CD1c-positive myeloid dendritic cell (primary cell): ENCODE data around the gene CCDC74A.
"Not testable (repeated sequence)": the region's sequence is repeated elsewhere in the genome, so short reads cannot be mapped to it uniquely, and the experiment has no call there.

Experiments used
- DNase-seq: peaks from one replicate; pipeline ENCODE4 v3.0.0-alpha.2; 2016; ENCODE audit errors: extremely low spot score

Gene CCDC74A

DNA sequence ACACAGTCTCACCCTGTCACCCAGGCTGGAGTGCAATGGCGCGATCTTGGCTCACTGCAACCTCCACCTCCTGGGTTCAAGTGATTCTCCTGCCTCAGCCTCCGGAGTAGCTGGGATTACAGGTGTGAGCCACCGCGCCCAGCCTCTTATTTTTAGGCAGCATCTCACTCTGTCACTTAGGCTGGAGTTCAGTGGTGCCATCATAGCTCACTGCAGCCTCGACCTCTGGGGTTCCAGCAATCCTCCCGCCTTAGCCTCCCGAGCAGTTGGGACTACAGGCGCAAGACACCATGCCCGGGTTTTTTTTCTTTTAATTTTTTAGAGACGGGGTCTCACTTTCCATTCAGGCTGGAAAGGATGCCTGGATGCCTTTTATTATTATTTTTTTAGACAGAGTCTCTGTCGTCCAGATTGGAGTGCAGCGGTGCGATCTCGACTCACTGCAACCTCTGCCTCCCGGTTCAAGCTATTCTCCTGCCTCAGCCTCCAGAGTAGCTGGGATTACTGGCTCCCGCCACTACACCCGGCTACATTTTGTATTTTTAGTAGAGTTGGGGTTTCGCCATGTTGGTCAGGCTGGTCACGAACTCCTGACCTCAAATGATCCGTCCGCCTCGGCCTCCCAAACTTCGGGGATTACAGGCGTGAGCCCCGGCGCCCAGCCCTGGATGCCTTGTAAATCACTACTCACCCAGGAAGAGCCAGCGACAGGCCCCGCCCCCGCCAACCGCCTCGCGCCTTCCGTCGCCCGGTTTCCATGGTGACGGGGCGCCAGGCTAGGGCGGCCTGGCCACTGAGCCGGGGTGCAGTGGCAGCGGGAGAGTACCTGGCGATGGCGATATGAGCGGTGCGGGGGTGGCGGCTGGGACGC is at the start of gene CCDC74A:
Gene CCDC74A (plus strand): TSS at position 758 of the 871 bp plus-strand sequence. CDS start 83 bp downstream, at position 841.
- peak; percentile 68 for DNase-seq

DNA sequence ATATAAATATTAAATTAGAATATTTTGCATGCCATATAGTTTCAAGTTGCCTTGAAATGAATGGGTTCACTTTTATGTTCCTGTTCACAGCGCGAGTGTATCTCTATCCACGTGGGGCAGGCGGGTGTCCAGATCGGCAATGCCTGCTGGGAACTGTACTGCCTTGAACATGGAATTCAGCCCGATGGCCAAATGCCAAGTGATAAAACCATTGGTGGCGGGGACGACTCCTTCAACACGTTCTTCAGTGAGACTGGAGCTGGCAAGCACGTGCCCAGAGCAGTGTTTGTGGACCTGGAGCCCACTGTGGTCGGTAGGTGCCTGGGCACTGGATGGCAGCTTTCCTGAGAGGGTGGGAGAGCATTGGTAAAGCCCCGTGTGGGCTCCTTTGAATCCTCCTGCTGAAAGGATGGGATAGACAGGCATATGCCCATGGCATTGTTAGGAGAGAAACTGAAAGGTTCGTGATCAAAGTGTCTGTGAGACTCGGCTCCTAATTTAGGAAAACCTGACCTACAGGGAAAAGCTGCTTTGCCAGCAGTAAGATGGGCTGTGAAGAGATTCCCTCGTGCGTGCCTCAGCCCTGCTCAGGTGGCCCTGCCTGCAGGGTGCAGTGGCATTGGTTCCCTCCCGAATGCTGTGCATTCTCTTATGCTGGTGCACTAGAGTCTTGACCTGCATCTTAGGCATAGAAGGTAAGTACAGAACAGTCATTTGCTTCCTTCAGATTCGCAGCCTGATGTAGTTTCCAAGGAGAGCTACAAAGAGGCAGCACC is 49.4 kb upstream of the CCDC74A start:
- not testable (repeated sequence) for DNase-seq

GRCh38 chr2:131478850-131479461 is 48.7 kb upstream of the CCDC74A start:
- DNase-seq, result not testable (repeated sequence)

- DNase-seq, result not testable (repeated sequence)
Observed at GRCh38 chr2:131480351-131480750, 47.3 kb upstream of the CCDC74A start.

DNA sequence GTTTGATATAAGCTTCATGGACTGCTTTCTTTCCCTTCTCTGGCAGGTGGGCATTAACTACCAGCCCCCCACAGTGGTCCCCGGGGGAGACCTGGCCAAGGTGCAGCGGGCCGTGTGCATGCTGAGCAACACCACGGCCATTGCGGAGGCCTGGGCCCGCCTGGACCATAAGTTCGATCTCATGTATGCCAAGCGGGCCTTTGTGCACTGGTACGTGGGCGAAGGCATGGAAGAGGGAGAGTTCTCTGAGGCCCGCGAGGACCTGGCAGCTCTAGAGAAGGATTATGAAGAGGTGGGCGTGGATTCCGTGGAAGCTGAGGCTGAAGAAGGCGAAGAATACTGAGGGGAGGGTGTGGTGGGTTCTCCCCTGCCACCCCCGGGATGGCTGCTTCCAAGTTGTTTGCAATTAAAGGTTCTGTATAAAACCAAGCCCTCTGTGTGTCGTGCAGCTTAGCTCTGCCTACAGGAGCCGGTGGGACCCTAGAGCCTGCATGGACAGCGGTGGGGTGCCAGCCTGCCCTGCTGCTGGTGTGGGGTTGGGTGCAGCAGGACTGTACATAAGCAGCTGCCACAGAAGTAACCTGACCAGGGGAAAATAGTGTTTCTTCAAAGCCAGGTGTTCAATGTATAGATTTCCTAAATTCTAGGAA is 45.1 kb upstream of the CCDC74A start:
- DNase-seq, result not testable (repeated sequence)

DNA sequence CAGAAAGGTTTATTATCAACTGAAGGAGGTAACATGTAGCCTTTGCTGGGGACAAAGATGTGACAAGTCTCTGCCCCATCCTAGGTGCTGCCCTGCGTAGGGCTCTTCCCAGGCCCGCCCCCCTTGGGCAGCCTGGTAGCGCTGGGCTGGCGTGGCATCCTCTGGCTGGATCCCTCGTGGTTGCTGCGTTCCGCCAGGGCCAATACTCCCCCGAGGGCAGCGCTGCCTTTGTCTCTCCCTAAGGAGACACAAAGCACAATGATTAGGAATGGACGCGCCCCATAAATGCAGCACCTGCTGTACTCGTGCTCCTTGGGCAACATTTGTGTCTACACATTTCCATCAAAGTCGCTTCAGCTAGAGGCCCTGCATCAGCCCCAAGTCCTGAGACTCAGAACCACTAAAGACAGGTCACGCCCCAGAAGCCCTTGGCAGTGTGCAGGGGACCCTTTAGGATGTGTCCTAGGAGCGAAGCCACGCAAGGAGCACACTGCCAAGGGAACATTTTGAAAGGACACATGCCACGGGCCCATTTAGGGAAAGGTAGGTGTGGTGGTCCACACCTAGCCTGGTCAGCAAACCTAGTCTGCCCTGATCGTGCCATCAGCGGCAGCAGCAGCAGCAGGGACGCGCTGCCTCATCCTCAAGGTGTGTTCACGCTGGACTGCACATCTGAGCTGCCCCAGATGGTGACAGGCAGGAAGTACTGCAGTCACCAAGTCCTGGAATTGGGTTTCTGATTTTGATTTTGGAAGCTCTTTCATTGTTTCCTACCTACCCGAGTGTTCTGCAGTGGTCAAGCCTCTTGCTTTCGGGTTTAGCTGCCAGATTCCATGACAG is 43.5 kb upstream of the CCDC74A start:
- not testable (repeated sequence) for DNase-seq

GRCh38 chr2:131484906-131485460 is 42.7 kb upstream of the CCDC74A start:
- DNase-seq, result not testable (repeated sequence)

DNA sequence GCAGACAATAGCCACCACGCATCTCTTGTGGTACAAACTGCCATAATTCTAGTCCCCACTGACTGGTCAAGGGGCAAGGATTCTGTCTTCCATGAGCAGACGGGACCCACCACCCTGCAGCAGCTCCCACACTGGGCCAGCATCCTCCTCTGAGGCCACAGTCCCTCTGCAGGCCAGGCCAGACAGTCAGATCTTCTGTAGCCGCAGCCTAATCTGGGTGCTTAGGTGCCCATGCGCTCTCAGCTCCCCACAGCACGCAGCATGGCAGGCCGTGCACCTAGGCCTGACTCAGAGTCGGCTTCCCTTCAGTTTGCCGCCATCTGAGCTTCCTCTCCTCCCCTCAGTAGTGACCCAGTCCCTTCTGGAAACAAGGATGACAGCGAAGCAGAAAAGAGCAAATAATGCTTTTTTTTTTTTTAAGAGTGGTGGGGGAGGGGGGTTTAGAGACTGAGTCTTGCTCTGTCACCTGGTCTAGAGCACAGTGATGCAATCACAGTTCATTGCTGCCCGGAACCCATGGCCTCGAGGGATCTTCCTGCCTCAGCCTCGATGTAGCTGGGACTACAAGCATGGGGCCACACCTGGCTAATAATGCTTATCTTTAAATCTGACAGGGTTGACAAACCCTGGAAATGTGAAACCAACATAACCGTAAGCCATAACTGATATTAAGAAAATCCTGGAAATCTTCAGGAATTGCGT is 41.3 kb upstream of the CCDC74A start:
- not testable (repeated sequence) for DNase-seq

DNA sequence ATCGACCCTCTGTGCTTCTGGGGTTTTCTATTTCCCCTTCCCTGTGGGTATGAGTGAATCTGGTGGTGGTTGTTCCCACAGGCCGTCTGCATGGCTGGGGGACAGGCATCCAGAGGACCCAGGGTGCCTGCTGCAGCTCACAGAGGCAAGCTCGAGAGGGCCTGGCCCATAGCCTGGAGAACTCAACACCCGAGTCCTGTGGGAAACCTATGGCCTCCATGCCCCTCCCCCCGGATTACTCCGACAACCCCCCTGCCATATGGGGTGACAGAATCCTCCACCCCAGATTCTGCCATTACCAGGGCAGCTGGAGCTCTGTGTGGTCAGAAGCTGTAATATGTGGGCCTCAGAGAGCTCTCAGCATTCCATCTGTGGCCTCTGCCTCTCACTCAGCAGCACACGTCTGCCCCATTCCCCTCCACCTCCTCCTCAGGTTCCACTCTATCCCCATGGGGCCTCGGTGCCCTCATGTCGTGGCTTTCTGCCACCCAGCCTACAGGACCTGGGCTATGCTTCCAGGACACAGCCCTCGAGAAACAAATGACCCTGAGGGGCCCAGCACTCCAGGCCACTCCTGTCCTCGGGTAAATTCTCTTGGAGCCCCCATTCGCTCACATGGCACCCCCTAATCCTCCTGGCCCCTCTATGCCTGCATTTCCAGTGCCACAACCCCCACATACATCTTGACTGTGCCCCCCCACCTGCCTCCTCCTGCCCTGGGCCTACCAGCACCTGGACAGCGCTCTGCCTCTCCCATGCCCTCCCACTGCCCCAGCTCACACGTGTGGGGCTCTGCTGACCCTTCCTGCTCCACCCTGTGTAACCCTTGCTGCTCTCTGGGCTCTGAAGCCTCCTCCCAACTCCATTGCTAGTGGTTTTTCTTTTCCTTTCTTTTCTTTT is 39.1 kb upstream of the CCDC74A start:
- no peak for DNase-seq

DNA sequence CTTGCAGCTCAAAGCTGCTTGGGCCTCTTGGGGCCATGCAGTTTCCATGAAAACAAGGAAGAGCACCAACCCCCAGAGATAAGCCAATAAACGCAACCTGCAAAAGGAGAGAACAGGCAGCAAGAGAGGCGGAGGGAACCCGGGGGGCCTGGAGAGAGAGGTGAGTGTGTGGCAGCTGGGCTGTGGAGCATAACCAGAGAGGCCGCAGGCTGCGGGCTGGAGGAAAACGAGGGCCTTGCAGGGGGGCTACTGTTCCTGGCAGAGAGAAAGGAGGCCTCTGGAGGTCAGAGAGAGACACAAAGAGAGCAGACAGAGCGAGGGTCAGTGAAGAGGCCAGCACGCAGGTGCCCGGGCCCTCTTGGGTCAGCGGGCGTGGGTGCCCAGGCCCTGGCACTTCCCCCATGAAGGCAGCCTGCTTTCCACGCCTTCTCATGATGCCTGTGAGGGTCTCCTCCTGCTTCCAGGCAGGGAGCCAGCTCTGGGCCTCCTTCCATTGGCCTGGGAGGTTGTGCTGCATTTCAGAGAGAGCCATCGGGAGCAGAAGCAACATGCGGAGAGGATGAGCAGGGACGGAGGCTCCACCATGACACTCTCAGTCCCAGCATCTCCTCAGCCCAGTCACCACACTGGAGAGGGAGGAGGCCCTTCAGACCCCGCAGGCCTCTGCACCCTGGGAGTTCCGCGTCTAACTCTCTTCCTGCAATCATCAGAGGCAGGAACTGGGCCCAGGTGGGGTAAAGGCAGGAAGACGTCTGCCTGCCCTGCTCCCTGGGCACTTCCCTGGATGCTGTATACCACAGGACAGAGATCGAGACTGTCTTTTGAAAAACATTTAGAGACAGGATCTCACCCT is 36.8 kb upstream of the CCDC74A start:
- DNase-seq, result not testable (repeated sequence)

- DNase-seq, result not testable (repeated sequence)
Observed at GRCh38 chr2:131491469-131491836, 36.2 kb upstream of the CCDC74A start.

DNA sequence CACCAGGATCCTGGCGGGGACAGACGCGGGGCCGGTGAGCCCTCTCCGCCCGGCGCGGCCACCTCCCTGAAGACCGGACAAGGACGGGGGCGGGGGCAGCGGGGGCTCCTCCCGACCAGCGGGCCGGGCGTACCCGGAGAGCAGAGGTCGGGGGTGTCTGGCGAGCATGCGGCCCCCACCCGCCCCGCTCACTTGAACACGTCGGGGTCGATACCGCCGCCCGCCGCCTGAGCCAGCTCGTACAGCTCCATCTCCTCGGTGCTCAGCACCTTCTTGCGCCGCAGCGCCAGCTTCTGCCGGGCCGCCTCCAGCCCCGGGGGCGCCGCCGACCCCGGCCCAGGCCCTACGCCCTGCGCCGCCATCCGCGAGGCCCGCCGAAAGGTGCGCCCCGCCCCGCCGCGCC is 35.7 kb upstream of the CCDC74A start, which contains the start of gene MZT2A:
Gene MZT2A (minus strand): TSS at position 383 of the 403 bp plus-strand sequence. CDS start 21 bp downstream, at position 362.
- not testable (repeated sequence) for DNase-seq

- DNase-seq, result peak; percentile 95
Observed at GRCh38 chr2:131492418-131493198, 35.1 kb upstream of the CCDC74A start.

DNA sequence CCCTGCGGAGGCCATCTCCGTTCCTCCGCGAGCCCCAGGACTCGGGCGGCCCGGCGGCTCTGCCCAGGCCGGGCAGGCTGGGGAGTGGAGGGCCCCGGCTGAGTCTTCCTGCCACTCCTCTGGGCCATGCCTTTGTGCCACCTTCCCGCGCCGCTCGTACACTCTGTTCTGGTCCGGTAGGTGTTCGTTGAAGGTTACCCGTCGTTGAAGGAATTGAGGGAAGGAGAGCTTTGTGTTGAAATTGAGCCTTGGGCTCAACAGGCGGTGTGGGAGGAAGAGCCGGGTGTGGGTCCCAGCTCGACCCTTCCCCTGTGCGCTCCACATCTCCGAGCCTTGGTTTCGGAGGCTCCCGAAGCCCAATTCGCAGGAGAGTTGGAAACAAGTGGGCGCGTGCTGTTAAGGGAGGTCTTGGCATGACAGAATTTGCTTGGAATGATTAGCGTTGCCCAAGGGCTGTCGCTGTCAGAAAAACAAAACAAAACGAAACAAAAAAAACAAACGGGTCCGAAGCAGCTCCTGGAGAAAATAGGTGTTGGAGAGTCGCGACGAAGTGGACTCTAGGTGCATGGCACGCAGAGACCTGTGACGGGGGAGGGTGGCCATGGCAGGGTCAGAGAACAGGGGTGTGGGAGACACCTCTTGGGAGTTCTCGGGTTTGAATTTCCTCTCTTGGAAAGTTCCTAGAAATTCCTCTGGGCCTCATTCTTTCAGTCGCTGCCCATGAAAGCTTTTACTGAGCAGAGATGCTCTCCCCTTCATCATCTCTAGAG is 34.3 kb upstream of the CCDC74A start:
- no peak for DNase-seq

- DNase-seq, result not testable (repeated sequence)
Observed at GRCh38 chr2:131495506-131495905, 32.2 kb upstream of the CCDC74A start.

DNA sequence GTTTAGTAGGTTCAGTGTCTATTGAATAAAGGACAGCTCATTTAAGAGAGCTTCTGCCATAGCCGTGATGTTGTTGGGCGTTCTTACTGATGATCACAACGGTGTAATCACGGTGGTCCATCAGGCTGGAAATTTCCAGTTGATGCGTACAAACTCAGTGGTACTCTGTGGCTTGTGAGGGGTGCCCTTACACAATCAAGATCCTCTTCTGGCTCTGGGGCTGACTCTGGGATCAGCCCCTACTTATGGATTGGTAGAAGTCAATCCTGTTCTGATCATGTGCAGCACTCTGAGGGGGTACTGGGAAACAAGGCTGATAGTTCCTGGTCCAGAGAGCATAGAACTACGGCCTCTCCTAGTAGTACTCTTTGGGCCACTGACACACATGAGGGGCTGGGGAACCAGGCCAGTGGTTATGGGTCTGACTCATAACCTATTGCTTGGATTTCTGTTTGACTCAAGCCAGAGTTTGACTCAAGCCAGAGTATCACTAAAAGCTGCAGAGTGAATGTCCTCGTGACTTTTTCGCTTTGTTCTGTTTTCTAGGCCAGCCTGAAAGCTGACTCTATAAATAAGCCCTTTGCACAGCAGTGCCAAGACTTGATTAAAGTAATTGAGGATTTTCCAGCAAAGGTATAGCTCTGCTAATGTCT is 29.2 kb upstream of the CCDC74A start:
- DNase-seq, result not testable (repeated sequence)
